ENCODE measurements around the gene LINC00305.

Gene LINC00305

DNA sequence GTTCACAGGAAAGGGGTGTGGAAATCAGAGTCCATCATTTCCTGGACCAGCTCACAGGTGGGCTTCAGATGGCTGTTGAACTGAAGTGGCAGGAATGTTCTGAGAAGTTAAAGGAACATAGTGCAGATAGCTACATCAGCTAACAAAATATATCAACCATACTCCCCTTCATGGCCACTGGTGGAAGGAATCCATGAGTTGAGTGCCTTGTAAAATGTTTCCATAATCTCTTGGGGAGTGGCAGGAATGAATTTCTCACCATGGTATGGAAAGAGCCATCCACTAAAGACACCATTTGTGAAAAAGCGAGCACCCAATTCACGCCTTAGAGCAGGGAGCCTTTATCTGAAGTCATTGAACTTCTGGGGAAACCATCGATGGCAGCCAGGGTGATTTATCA, at the start of gene LINC00305:
LINC00305 (minus strand) TSS at position 101 of the 400 bp plus-strand sequence.
- TF ChIP-seq, protein P1, sequence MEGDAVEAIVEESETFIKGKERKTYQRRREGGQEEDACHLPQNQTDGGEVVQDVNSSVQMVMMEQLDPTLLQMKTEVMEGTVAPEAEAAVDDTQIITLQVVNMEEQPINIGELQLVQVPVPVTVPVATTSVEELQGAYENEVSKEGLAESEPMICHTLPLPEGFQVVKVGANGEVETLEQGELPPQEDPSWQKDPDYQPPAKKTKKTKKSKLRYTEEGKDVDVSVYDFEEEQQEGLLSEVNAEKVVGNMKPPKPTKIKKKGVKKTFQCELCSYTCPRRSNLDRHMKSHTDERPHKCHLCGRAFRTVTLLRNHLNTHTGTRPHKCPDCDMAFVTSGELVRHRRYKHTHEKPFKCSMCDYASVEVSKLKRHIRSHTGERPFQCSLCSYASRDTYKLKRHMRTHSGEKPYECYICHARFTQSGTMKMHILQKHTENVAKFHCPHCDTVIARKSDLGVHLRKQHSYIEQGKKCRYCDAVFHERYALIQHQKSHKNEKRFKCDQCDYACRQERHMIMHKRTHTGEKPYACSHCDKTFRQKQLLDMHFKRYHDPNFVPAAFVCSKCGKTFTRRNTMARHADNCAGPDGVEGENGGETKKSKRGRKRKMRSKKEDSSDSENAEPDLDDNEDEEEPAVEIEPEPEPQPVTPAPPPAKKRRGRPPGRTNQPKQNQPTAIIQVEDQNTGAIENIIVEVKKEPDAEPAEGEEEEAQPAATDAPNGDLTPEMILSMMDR (IDR thresholded peaks at IDR 0.05) = no peak

- TF ChIP-seq, protein P1 (IDR thresholded peaks at IDR 0.05) = no peak
Observed at GRCh38 chr18:64191069-64191468, 42.2 kb upstream of the LINC00305 start.

GRCh38 chr18:64185987-64186386, 37.1 kb upstream of the LINC00305 start:
- TF ChIP-seq, protein P1 (IDR thresholded peaks at IDR 0.05) = no peak

DNA sequence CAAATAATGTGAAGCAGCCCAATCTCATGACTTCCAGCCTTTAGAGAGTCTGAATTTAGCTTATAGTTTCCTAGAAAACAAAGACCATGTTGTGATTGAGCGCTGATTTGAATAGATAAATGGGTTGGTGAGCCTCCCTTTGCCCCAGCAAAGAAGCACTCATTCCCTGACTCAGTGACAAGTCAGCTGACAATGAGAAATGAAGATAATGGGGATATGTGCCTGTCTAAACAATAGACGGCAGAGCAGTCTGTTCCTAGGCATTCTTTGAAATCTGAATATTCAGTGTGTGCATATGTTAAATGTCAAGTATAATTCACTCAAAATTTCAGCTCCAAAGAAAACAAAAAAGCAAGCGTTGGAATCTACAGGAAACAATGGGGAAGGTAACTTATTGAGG, 34.8 kb upstream of the LINC00305 start:
- TF ChIP-seq, protein P1 (IDR thresholded peaks at IDR 0.05) = no peak

- TF ChIP-seq, protein P1 (IDR thresholded peaks at IDR 0.05) = no peak
Observed at GRCh38 chr18:64180617-64181016, 31.7 kb upstream of the LINC00305 start.

GRCh38 chr18:64180171-64180570, 31.3 kb upstream of the LINC00305 start:
- TF ChIP-seq, protein P1 (IDR thresholded peaks at IDR 0.05) = no peak

- TF ChIP-seq, protein P1 (IDR thresholded peaks at IDR 0.05) = no peak
Observed at GRCh38 chr18:64179556-64180080, 30.7 kb upstream of the LINC00305 start.

DNA sequence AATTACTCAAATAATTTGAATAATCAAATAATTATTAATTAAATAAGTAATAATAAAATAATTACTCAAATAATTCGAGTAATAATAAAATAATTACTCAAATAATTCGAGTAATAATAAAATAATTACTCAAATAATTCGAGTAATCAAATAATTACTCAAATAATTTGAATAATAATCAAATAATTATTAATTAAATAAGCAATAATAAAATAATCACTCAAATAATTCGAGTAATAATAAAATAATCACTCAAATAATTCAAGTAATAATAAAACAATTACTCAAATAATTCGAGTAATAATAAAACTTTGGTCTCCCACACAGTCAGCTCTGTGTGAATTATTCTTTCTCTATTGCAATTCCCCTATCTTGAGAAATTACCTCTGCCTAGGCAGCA, 30.0 kb upstream of the LINC00305 start:
- TF ChIP-seq, protein P1 (IDR thresholded peaks at IDR 0.05) = no peak
